Body of pancreas (tissue), 4 donors: ENCODE data around the gene GPR176. TPM values are rescaled to one million over a fixed set of nuclear protein-coding genes. Genes with fewer than 3 reads are reported as not detected.
A peak's percentile ranks its signal among the peaks of the same experiment; 100 is the strongest.

Source experiments
- ATAC-seq: fragments of 150-250 bp; one replicate; pipeline ENCODE4 v1.9.1; 2016
- DNase-seq, 4 donors: peaks; one replicate each; pipeline ENCODE4 v3.0.0-alpha.2; 2019
- H3K27ac ChIP-seq, 4 donors: fragments of 200-600 bp; sonication (generic); 1 replicate in 3 of 4; 2 replicates in 1 of 4; pipeline versions ENCODE4 v1.5.1 to v1.6.1; 2016 to 2019; ENCODE audit warnings: mild to moderate bottlenecking in 1 of 4, mixed read lengths in 1 of 4, moderate library complexity in 1 of 4
- H3K27me3 ChIP-seq, 2 donors: fragments of 200-600 bp; sonication (generic); one replicate each; pipeline ENCODE4 v1.6.0; 2016; ENCODE audit warnings: mild to moderate bottlenecking in 1 of 2
- H3K36me3 ChIP-seq, 2 donors: fragments of 200-600 bp; sonication (generic); replicated peaks in 1 of 2; 2 replicates each; pipeline ENCODE4 v1.5.1; 2016; ENCODE audit warnings: low read depth in 2 of 2; ENCODE audit not compliant: insufficient read depth in 1 of 2
- H3K4me1 ChIP-seq: fragments of 200-600 bp; sonication (generic); one replicate; pipeline ENCODE4 v1.6.0; 2016
- H3K4me3 ChIP-seq, 2 donors: fragments of 200-600 bp; sonication (generic); 1 replicate in 1 of 2; 2 replicates in 1 of 2; pipeline ENCODE4 v1.5.1; 2016 to 2019
- H3K9me3 ChIP-seq, 3 donors: fragments of 200-600 bp; sonication (generic); 1 replicate in 2 of 3; 2 replicates in 1 of 3; pipeline ENCODE4 v1.5.1; 2016
- POLR2A ChIP-seq, 3 donors: fragments of 450-650 bp; IDR thresholded peaks; one replicate each; pipeline ENCODE4 v1.6.1; 2016; ENCODE audit warnings: antibody characterized with exemption in 3 of 3, mild to moderate bottlenecking in 2 of 3
- WGBS, 2 donors: methylation state at CpG; one replicate each; pipeline ENCODE4 v1.1.5; 2017; 5-methylcytosine and 5-hydroxymethylcytosine counted together
- intact Hi-C: fragments of 100-400 bp; cut with DNase I; formaldehyde crosslinking; loops from one replicate; pipeline ENCODE4 v1.15.1; 2023
- small RNA-seq: library from RNA; depleted of rRNA; stranded (forward); fragments of <200 nt; gene quantifications from one replicate; pipeline ENCODE3, GENCODE V24; 2016
- total RNA-seq, 2 donors: library from RNA; depleted of rRNA; stranded (reverse); fragments of >200 nt; gene quantifications; one replicate each; pipeline ENCODE4 v1.1.0, GENCODE V29; 2016
- TF ChIP-seq, protein P1 (sequence below), 7 experiments: fragments of 450-650 bp in 4 of 7; fragments of 200-600 bp in 3 of 7; sonication (generic) in 3 of 7; IDR thresholded peaks; one replicate each; pipeline ENCODE4 v1.5.1; 2016 to 2019; ENCODE audit warnings: antibody characterized with exemption in 7 of 7

The GPR176 gene
- total RNA-seq, 2 donors from 2014 or later = 4.7 TPM; not detected in 1

DNA sequence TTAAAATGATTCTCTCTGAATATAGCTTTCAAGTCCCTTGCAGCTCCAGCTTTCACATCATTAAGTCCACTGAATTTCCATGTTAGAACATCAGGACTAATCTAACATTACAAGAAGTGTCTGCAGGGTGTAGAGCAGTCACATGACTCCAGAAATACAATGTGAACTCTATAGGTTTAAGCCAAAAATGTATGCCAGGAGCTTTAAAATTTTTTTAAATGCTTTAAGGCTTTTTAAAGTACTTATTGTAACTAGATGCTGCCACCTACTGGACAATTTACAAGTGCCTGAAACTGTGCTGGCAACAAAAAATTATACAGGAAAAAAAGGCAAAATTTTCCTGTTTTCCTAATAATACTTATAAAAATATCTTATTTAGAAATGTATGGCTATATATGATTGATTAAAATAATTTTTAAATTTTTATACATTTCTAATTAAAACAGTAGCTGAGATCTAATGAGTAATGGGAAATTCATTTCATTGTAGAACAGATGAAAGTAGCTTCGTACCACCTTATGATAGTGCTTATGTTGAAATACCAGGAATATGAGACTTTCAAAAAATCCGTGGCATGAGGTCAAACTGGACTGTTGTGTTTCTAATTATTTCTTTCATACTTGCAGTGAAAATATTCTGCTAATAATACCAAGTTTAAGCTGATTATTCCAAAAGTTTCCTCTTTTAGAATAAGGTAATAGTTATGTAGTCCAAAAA is 163.1 kb downstream of the GPR176 start:
- no peak for TF ChIP-seq POLR2A (IDR thresholded peaks at IDR 0.05)
- TF ChIP-seq, protein P1, sequence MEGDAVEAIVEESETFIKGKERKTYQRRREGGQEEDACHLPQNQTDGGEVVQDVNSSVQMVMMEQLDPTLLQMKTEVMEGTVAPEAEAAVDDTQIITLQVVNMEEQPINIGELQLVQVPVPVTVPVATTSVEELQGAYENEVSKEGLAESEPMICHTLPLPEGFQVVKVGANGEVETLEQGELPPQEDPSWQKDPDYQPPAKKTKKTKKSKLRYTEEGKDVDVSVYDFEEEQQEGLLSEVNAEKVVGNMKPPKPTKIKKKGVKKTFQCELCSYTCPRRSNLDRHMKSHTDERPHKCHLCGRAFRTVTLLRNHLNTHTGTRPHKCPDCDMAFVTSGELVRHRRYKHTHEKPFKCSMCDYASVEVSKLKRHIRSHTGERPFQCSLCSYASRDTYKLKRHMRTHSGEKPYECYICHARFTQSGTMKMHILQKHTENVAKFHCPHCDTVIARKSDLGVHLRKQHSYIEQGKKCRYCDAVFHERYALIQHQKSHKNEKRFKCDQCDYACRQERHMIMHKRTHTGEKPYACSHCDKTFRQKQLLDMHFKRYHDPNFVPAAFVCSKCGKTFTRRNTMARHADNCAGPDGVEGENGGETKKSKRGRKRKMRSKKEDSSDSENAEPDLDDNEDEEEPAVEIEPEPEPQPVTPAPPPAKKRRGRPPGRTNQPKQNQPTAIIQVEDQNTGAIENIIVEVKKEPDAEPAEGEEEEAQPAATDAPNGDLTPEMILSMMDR (IDR thresholded peaks at IDR 0.05) = peak; percentile 53 to 97 (median 72)
- DNase-seq = peak in 3 of 4 donors; percentile 27 to 55 (median 39)
- intact Hi-C loops = loop anchor here (5.0 kb wide), 2 partner anchors 70 to 1050 kb away; no protein-coding TSS in a partner anchor
- no peak for ATAC-seq
- no peaks in the 10 kb centered on the region for H3K36me3 ChIP-seq
- no peak overlapping the region for H3K27ac ChIP-seq
- H3K27me3 ChIP-seq = no peaks in the 10 kb centered on the region
- WGBS, 2 donors = 47 to 48% methylated on average over 2 of the region's 2 CpGs
- H3K4me3 ChIP-seq = no peak overlapping the region
- H3K4me1 ChIP-seq = no peaks in the 10 kb centered on the region
- no peaks in the 10 kb centered on the region for H3K9me3 ChIP-seq

DNA sequence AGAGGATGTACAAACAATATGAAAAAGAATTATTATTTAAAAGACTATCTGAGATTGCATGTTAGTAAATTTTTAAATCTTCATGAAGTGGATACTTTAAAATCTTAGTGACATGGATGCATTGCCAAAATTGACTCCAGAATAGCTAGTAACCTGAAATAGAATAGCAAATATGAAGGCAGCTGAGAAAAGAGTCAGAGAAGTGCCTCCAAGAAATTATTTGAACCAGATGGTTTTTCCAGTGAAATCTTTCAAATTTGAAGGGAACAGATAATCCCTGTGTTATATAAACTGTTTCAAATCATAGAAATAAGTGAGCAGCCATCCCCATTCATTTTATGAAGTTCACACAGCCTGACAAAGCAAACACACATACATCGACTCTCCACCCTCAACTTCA is 167.1 kb downstream of the GPR176 start:
- Histone ChIP-seq H3K4me1 (no peaks in the 10 kb centered on the region), H3K27me3 (no peaks in the 10 kb centered on the region), H3K27ac (no peak overlapping the region), H3K4me3 (no peak overlapping the region), H3K9me3 (no peaks in the 10 kb centered on the region), H3K36me3 (no peaks in the 10 kb centered on the region)
- no peak for ATAC-seq
- 83 to 95% methylated on average over 1 of the region's 1 CpG for WGBS, 2 donors
- TF ChIP-seq POLR2A (IDR thresholded peaks at IDR 0.05) = no peak
- TF ChIP-seq, protein P1 (IDR thresholded peaks at IDR 0.05) = no peak
- no peak for DNase-seq
- intact Hi-C loops = no loop called here

DNA sequence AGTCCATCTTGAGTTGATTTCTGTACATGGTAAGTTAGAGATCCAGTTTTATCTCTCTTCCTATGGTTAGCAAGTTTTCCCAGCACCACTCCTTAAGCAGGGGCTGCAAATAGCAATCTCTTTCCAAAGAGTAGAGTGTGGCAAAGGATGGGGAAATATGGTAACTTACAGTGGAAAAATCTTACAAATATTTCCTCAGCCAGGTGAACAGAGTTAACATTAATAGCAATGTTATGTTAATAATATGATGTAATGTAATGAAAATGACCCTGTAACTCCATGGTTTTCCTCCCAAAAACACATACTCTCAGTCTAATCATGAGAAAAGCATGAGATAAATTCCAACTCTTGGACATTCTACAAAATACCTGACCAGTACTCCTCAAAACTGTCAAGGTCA is 167.8 kb downstream of the GPR176 start:
- Histone ChIP-seq H3K9me3 (no peaks in the 10 kb centered on the region), H3K27me3 (no peaks in the 10 kb centered on the region), H3K27ac (no peak overlapping the region), H3K4me3 (no peak overlapping the region), H3K36me3 (no peaks in the 10 kb centered on the region), H3K4me1 (no peaks in the 10 kb centered on the region)
- TF ChIP-seq, protein P1 (IDR thresholded peaks at IDR 0.05) = no peak
- no peak for TF ChIP-seq POLR2A (IDR thresholded peaks at IDR 0.05)
- DNase-seq = no peak
- ATAC-seq = no peak
- intact Hi-C loops = no loop called here

Small RNA genes within 50 kb of the gene (small RNA-seq; reads per million reads assigned to genes)
- gene RF00019 = not detected

Other genes with a start within 250 kb of the GPR176 start
- gene FSIP1, start 137.4 kb downstream of the GPR176 start, total RNA-seq = under 1 TPM in 1 of 2 donors, not detected in 1; 0.33 TPM
- gene EIF2AK4, start 13.8 kb upstream of the GPR176 start, total RNA-seq = 10 to 100 TPM; 20.8 to 22.3 TPM
- 100 to 1,000 TPM; 122 to 209 TPM for gene SRP14, start 118.9 kb upstream of the GPR176 start, total RNA-seq
- gene BMF, start 188.6 kb upstream of the GPR176 start, total RNA-seq = 10 to 100 TPM in 1 of 2 donors, 1 to 10 TPM in 1; 4.3 to 16.1 TPM
- gene BUB1B, start 240.8 kb upstream of the GPR176 start, total RNA-seq = not detected